Measurements from ENCODE around the gene DNAJC5G.
"Not testable (repeated sequence)": the region's sequence is repeated elsewhere in the genome, so short reads cannot be mapped to it uniquely, and the experiment has no call there.

The DNAJC5G gene

GRCh38 chr2:27281855-27282559 lies 6.8 kb downstream of the DNAJC5G start, which contains the start of gene TRIM54:
TSS of gene TRIM54 (plus strand) at chr2:27282429. CDS start at chr2:27282732, 303 bp downstream.
- no peak for DNase-seq

DNA sequence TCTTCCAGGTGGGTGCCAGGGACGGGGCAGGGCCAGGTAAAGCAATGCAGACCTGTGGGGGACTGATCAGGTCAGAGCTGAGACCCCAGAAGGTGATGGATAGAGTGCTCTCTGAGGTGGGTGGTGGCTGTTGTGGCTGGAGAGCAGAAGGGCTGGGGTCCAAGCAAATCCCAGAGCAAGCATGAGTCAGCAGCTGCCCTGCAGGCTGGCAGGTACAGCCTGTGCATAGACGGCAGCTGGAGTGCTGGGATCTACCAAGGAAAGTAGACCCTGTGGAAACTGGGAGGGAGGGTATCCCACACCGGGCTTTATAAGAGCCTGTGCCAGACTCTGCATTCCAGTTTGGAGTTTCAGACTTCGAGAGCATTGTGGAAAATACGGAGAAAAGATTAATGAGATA lies 7.7 kb downstream of the DNAJC5G start:
- no peak for DNase-seq

DNA sequence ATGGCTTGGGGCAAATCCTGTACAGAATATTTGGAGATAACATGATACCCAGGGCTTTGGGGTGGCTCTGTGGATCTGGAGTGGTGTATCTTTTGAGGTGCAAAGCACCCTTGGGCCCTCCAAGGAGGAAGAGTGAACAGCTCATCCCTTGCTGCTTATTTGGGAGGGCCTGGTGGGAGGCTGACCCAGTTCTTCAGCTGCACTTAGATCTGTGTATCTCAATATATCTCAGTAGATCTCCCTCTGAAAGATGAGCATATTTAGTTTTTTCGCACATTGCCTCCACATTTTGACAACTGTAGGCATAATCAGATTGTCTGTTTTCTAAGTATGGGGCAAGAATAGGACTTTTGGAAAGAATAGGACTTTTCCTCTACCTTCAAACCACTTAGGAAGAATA lies 9.8 kb downstream of the DNAJC5G start:
- DNase-seq: no peak

- no peak for DNase-seq
Measured at GRCh38 chr2:27285481-27285880, 10.2 kb downstream of the DNAJC5G start.

- no peak for DNase-seq
Measured at GRCh38 chr2:27288610-27289009, 13.4 kb downstream of the DNAJC5G start.

DNA sequence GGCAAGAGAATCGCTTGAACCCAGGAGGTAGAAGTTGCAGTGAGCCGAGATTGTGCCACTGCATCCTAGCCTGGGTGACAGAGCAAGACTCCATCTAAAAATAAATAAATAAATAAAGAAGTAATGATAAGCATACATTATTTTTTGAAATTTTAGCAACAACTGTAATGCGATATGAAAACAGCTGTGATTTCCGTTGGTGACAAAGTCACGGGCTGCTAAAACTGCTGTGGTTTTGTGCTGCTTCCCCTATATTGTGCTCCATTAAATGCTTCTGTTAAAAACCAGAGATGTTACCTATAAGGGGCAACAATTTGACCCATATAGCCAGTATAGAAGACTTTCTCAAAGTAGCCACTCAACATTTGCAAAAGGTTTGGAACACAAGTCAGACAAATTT lies 15.3 kb downstream of the DNAJC5G start:
- DNase-seq: no peak

- DNase-seq: no peak
Measured at GRCh38 chr2:27291865-27292264, 16.6 kb downstream of the DNAJC5G start.

- no peak for DNase-seq
Measured at GRCh38 chr2:27294928-27295327, 19.7 kb downstream of the DNAJC5G start.

GRCh38 chr2:27296481-27296880 lies 21.2 kb downstream of the DNAJC5G start:
- no peak for DNase-seq

DNA sequence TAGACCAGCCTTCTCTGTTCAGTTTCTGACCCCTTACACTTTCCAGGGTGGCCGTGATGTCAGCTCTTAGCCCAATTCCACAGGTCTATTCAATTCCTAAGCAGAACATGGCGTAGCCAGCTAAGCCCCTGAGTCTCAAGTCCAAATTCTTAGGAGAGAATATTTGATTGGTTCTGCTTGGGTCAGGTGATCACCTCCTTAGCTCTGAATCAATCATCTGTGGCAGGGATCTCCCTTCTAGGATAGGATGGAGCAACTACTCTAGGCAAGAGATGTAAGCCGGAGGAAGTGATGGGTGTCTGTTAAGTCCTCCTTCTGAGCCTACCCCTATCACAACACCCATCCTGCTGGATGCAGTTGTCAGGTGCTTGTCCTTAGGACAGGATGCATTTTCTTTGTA lies 22.0 kb downstream of the DNAJC5G start:
- no peak for DNase-seq

DNA sequence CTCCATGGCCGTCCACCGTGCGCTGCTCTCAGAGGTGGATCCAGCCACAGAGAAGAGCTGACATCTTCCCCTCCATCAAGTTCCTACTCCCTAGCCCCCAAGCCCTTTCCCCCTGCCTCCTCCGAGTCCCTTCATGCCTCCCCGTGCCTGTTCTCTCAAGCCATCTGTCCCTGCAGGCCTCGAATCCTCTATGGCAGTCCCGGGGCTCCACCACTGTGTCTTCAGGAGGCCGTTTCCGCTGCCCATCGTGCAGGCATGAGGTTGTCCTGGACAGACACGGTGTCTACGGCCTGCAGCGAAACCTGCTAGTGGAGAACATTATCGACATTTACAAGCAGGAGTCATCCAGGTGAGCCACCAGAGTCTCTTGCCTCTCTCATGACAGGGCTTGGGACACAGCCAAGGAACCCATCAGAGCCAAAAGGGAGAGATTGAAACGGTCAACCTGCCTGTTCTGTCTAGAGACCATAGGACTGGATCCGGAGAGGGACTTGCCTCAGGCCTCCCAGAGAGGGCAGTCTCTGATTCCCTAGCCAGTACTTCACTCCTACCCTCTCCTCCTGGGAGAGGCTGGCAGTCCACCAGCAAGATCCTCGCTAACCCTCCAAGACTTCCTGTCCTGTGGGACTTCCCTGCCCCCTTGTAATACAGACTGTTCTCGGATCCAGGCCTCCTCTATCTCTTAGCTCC lies 23.3 kb downstream of the DNAJC5G start:
- no peak for DNase-seq

GRCh38 chr2:27300606-27301005 lies 25.4 kb downstream of the DNAJC5G start:
- DNase-seq: not testable (repeated sequence)

GRCh38 chr2:27303093-27304025 lies 28.1 kb downstream of the DNAJC5G start:
- DNase-seq: no peak

- no peak for DNase-seq
Measured at GRCh38 chr2:27304488-27305240, 29.4 kb downstream of the DNAJC5G start.

DNA sequence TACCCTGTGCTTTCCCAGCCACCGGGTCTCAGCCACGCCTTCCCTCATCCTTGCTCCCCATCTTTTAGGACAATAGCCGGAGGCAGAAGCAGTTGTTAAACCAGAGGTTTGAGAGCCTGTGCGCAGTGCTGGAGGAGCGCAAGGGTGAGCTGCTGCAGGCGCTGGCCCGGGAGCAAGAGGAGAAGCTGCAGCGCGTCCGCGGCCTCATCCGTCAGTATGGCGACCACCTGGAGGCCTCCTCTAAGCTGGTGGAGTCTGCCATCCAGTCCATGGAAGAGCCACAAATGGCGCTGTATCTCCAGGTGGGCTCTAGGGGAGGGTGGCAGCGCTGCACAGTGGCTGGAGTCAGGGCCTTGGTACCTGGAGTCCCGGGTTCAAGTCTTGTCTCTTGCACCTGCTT lies 30.3 kb downstream of the DNAJC5G start:
- DNase-seq: no peak

DNA sequence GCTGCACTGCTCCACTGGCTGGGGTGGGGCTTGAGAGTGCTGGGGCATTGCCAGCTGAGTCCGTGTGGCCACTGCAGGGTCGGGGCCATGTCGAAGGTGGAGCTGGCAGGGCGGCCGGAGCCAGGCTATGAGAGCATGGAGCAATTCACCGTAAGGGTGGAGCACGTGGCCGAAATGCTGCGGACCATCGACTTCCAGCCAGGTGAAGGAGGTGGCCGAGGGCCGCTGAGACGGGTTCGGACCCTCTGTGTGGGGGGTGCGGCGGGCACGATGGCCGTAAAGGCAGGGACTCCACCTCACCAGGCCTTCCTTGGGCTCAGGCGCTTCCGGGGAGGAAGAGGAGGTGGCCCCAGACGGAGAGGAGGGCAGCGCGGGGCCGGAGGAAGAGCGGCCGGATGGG lies 30.9 kb downstream of the DNAJC5G start:
- DNase-seq: no peak

DNA sequence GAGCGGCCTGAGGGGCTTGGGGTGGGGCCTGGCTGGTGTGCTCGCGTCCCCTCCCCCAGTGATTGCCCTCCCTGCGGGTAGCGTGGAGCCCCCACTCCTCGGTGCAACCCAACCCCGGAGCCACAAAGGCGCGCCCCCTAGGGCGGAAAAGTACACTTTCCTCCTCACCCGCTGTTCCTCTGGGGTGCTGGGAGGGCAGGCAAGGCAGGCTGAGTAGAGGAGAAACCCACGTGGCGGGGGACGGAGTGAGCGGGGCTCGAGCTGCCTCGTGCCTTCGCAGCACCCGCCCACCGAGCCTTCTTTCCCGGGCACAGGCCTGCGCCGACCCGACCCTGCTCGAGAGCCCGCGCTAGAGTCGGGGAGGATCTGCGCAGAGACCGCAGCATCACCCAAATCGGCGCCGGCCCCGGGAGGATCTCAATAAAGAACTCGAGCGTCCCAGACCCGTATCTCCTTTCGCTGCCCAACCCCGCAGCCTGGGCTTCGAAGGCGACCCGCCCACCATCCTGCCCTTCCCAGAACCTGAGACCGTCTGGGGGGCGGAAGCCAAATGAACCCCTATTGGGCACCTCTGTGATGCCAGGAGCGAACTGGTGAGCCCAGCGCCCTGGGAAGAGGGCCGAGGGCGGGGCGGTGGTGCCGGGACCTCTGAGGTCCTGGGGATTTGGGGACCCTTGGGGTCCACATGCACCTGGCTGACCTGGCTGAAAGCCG lies 31.5 kb downstream of the DNAJC5G start:
- DNase-seq: no peak

- no peak for DNase-seq
Measured at GRCh38 chr2:27307287-27307544, 32.0 kb downstream of the DNAJC5G start.

- no peak for DNase-seq
Measured at GRCh38 chr2:27307545-27308358, 32.5 kb downstream of the DNAJC5G start.

- DNase-seq: no peak
Measured at GRCh38 chr2:27308359-27308881, 33.2 kb downstream of the DNAJC5G start, which contains the start of gene UCN. TSS of gene UCN (minus strand) at chr2:27308445. CDS start at chr2:27307895, 550 bp downstream.

DNA sequence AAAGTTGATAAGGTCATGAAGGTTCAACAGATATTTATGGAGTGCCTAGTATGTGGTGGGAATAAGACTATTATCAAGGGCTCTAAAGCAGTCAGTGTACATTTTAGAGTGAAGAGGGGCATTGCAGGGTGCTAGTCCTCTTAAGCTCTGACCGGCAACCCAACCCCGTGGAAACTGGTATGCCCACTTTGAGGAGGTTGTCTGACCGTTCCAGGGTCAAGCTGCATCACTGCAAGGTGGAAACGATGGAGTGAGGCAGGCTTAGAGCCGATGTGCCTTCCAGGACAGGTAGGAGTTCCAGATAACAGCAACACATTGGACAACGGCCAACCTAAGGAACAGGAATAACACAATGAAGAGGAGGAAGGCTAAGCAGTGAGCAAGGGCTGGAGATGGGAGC lies 34.4 kb downstream of the DNAJC5G start:
- no peak for DNase-seq

Measured in KG1 (cell line).